K562 treated with DMSO at 1 percent for 12 hours (cell line): ENCODE data around the gene COQ6. TPM values are rescaled to one million over a fixed set of nuclear protein-coding genes. Genes with fewer than 3 reads are reported as not detected.

ENCODE experiments used
- total RNA-seq: library from RNA; unstranded; fragments of 300-600 nt; gene quantifications from 2 replicates; pipeline ENCODE4 v1.2.3, GENCODE V29; 2022; ENCODE audit not compliant: insufficient read depth

Gene COQ6
- 21.0 and 22.3 TPM in 2 replicates for total RNA-seq

DNA sequence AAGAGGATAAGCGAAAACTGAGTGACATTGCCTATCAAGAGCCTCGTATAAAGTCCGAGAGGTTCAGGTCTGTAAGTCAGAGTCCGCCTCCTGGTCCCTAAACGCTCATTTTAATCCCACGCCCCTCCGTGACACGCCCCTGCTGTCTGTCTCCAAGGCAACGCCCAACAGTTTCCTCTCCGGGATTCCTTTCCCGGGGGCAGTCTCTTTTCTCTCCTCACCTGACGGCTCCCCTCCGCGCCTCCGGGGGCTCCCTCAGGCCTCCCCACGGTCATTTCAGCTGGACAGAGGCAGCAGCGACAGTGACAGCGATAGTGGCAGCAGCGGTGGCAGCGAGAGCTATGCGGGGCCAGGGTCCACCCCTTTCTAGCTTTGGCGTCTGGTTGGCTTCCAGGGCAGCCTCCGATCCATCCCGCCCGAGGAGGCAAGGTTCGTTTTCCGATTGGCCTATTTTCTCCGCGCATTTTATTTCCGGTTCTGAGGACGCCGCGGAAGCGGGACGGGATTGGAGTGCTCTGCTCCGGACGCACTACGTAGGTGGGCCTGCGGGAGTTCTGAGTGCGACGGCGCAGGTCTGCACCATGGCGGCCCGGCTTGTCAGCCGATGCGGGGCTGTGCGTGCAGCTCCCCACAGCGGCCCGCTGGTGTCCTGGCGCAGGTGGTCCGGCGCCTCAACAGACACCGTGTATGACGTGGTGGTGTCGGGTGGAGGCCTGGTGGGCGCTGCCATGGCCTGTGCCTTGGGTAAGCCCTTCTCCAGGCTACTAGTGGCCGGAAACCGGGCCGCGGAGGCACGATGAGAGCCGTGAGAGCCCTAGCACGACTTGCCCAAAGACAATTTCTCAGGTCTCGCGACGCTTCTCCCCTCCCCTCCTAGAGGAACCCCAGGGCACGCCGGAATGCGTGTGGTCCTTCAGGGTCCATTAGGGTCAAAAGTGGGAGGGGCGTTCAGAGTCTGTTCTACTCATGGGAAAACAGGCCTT lies at the start of gene COQ6, which contains the start of gene FAM161B:
Gene COQ6, plus strand, starts transcription at position 551 of the 983 bp plus-strand sequence. Its CDS starts 31 bp downstream, at position 582.
Gene FAM161B, minus strand, starts transcription at position 343 of the 983 bp plus-strand sequence. Its CDS starts 68 bp downstream, at position 275.

Other genes with a start within 250 kb of the COQ6 start
- 21.1 and 38.1 TPM in 2 replicates for gene PNMA1, start 235.9 kb upstream of the COQ6 start, total RNA-seq
- gene PTGR2, start 98.5 kb upstream of the COQ6 start, total RNA-seq: 1.4 and 3.0 TPM in 2 replicates
- gene ZNF410, start 63.4 kb upstream of the COQ6 start, total RNA-seq: 22.3 and 29.3 TPM in 2 replicates
- gene FAM161B, start 208 bp upstream of the COQ6 start, total RNA-seq: 0.93 and 2.3 TPM in 2 replicates
- gene ENTPD5, start 69.0 kb downstream of the COQ6 start, total RNA-seq: 4.4 and 9.1 TPM in 2 replicates
- 0.50 and 0.83 TPM in 2 replicates for gene BBOF1, start 69.0 kb downstream of the COQ6 start, total RNA-seq
- 1.1 and 3.2 TPM in 2 replicates for gene ALDH6A1, start 134.2 kb downstream of the COQ6 start, total RNA-seq
- 3.3 and 6.2 TPM in 2 replicates for gene LIN52, start 134.7 kb downstream of the COQ6 start, total RNA-seq